ENCODE measurements around the gene ATG4D. TPM values are rescaled to one million over a fixed set of nuclear protein-coding genes. Genes with fewer than 3 reads are reported as not detected.
"Not testable (repeated sequence)": the region's sequence is repeated elsewhere in the genome, so short reads cannot be mapped to it uniquely, and the experiment has no call there.

The ATG4D gene
- total RNA-seq, 6 experiments from 2014 or later = 8.1 to 19.7 (median 11.8) TPM

DNA sequence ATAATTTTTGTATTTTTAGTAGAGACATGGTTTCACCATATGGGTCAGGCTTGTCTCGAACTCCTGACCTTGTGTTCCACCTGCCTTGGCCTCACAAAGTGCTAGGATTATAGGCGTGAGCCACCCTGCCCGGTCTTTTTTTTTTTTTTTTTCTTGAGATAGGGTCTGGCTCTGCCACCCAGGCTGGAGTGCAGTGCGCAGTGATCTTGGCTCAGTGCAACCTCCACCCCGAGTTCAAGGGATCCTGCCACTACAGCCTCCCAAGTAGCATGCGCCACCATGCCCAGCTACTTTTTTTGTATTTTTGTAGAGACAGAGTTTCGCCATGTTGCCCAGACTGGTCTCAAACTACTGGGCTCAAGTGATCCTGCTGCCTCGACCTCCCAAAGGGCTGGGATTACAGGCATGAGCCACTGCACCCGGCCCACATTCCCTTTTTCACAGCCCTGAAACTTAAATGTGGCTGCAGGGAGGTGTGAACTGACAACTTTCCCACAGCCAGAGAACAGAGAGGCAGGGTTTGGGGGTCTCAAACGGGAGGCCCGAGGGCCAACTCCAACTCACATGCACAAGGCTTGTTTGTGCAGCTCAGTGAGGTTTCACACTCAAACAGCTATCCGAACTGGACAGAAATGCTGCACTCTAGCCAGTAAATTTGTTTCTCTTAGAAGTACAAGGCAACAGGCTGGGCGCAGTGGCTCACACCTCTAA, 22.1 kb upstream of the ATG4D start:
- intact Hi-C loops (cut with DNase I) = no loop called here
- no peaks in the 10 kb centered on the region for H3K9me3 ChIP-seq
- H3K36me3 ChIP-seq = no peaks in the 10 kb centered on the region
- DNase-seq (no peak), ATAC-seq (no peak)
- no peak for TF ChIP-seq POLR2A (IDR thresholded peaks at IDR 0.05)
- TF ChIP-seq, protein P1, sequence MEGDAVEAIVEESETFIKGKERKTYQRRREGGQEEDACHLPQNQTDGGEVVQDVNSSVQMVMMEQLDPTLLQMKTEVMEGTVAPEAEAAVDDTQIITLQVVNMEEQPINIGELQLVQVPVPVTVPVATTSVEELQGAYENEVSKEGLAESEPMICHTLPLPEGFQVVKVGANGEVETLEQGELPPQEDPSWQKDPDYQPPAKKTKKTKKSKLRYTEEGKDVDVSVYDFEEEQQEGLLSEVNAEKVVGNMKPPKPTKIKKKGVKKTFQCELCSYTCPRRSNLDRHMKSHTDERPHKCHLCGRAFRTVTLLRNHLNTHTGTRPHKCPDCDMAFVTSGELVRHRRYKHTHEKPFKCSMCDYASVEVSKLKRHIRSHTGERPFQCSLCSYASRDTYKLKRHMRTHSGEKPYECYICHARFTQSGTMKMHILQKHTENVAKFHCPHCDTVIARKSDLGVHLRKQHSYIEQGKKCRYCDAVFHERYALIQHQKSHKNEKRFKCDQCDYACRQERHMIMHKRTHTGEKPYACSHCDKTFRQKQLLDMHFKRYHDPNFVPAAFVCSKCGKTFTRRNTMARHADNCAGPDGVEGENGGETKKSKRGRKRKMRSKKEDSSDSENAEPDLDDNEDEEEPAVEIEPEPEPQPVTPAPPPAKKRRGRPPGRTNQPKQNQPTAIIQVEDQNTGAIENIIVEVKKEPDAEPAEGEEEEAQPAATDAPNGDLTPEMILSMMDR (IDR thresholded peaks at IDR 0.05) = no peak
- 61% methylated on average over 4 of the region's 13 CpGs for WGBS (ENCODE audit: insufficient coverage, low coverage, low lambda C conversion rate, missing lambda C conversion rate)
- H3K27ac ChIP-seq = no peak overlapping the region
- H3K4me3 ChIP-seq = no peak overlapping the region
- H3K4me1 ChIP-seq = peaks cover 0 to 6% (median 0%) of the 10 kb centered on the region in 4 donors
- H3K27me3 ChIP-seq = no peaks in the 10 kb centered on the region

DNA sequence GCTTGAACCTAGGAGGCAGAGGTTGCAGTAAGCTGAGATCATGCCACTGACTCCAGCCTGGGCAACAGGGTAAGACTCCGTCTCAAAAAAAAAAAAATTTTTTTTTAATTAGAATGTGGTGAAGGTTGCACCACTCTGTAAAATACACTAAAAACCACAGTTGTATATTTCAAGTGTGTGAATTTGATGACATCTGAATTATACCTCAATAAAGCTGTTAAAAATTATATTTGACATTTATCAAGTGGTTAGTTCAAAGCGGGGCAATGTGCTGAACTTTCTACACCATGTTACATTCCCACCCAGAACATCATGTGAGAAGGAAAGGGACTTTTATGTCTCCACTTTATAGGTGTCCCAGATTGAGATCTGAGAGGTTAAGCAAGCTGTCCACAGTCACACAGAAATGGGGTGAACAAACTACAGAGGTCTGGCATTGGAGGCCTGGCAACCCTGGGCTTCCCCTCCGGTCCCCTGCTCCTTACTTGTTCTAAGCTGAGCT, 20.5 kb upstream of the ATG4D start:
- intact Hi-C loops (cut with DNase I) = no loop called here
- no peaks in the 10 kb centered on the region for H3K36me3 ChIP-seq
- DNase-seq (no peak), ATAC-seq (peak in 1 of 4 donors; percentile 22)
- H3K27me3 ChIP-seq = no peaks in the 10 kb centered on the region
- H3K9me3 ChIP-seq = no peaks in the 10 kb centered on the region
- TF ChIP-seq POLR2A (IDR thresholded peaks at IDR 0.05) = no peak
- TF ChIP-seq, protein P1 (IDR thresholded peaks at IDR 0.05) = no peak
- WGBS (ENCODE audit: insufficient coverage, low coverage, low lambda C conversion rate, missing lambda C conversion rate) = 85% methylated on average over 3 of the region's 3 CpGs
- H3K27ac ChIP-seq = no peak overlapping the region
- H3K4me1 ChIP-seq = no peaks in the 10 kb centered on the region
- H3K4me3 ChIP-seq = no peak overlapping the region

DNA sequence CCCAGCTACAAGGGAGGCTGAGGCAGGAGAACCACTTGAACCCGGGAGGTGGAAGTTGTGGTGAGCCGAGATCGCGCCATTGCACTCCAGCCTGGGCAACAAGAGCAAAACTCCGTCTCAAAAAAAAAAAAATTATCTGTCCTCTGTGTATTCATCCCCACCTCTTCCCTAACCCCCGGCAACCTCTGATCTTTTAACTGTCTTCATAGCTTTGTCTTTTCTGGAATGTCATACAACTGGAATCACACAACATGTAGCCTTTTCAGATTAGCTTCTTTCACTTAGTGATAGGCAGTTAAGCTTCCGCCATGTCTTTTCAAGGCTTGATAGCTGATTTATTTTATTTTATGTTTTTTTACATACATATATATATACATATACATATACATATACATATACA, 18.1 kb upstream of the ATG4D start:
- ATAC-seq (no peak), DNase-seq (no peak)
- no peak overlapping the region for H3K27ac ChIP-seq
- H3K36me3 ChIP-seq = no peaks in the 10 kb centered on the region
- H3K4me3 ChIP-seq = no peak overlapping the region
- intact Hi-C loops (cut with DNase I) = no loop called here
- H3K27me3 ChIP-seq = no peaks in the 10 kb centered on the region
- 81% methylated on average over 6 of the region's 7 CpGs for WGBS (ENCODE audit: insufficient coverage, low coverage, low lambda C conversion rate, missing lambda C conversion rate)
- no peaks in the 10 kb centered on the region for H3K4me1 ChIP-seq
- no peaks in the 10 kb centered on the region for H3K9me3 ChIP-seq
- TF ChIP-seq POLR2A (IDR thresholded peaks at IDR 0.05) = no peak
- TF ChIP-seq, protein P1 (IDR thresholded peaks at IDR 0.05) = no peak

DNA sequence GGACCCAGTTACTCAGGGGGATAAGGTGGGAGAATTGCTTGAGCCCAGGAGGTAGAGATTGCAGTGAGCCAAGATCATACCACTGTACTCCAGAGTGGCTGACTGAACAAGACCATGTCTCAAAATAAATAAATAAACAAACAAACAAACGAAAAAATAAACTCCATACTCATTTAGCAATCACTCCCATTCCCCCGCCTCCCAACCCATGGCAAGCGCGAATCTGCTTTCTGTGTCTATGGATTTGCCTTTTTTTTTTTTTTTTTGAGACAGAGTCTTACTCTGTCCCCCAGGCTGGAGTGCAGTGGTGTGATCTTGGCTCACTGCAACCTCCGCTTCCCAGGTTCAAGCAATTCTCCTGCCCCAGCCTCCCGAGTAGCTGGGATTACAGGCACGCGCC, 16.8 kb upstream of the ATG4D start:
- DNase-seq; H3K4me3 ChIP-seq; H3K36me3 ChIP-seq; H3K27ac ChIP-seq; H3K4me1 ChIP-seq; H3K9me3 ChIP-seq; intact Hi-C loops (cut with DNase I); ATAC-seq; H3K27me3 ChIP-seq: not testable (repeated sequence)
- WGBS (ENCODE audit: insufficient coverage, low coverage, low lambda C conversion rate, missing lambda C conversion rate) = 78% methylated on average over 5 of the region's 8 CpGs

DNA sequence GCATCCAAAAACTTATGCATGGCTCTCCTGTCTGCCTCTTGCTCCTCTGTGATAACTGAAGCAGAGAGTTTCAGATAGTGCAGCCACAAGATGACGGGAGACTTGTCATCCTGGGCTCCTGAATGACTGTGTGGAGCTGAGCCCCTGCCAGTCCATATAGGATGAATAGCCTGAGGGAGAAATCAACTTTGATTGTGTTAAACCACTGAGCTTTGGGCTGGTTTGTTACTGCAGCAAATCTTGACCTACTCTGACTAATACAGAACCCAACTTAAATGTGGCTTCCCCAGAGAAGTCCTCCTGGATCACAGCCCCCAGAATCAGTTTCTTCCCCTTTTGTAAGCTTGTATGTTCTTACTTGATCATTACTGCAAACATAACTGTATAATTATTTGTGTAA, 11.2 kb upstream of the ATG4D start:
- WGBS (ENCODE audit: insufficient coverage, low coverage, low lambda C conversion rate, missing lambda C conversion rate) = 100% methylated on average over 1 of the region's 1 CpG
- Histone ChIP-seq H3K27ac (no peak overlapping the region), H3K9me3 (no peaks in the 10 kb centered on the region), H3K27me3 (no peaks in the 10 kb centered on the region), H3K36me3 (no peaks in the 10 kb centered on the region), H3K4me1 (no peaks in the 10 kb centered on the region), H3K4me3 (no peak overlapping the region)
- TF ChIP-seq POLR2A (IDR thresholded peaks at IDR 0.05) = no peak
- TF ChIP-seq, protein P1 (IDR thresholded peaks at IDR 0.05) = no peak
- DNase-seq (no peak), ATAC-seq (no peak)
- intact Hi-C loops (cut with DNase I) = no loop called here
